GM12891 (cell line): ENCODE results near the gene SYNE1.

Experiments used
- POLR2A ChIP-seq: IDR thresholded peaks from 2 replicates; pipeline ENCODE4 v1.6.1; 2011; ENCODE audit warnings: low read depth, low read length, control low read depth
- POLR2AphosphoS5 ChIP-seq: IDR thresholded peaks from 2 replicates; pipeline ENCODE4 v1.6.1; 2011; ENCODE audit warnings: low read depth, low read length, control low read depth

DNA sequence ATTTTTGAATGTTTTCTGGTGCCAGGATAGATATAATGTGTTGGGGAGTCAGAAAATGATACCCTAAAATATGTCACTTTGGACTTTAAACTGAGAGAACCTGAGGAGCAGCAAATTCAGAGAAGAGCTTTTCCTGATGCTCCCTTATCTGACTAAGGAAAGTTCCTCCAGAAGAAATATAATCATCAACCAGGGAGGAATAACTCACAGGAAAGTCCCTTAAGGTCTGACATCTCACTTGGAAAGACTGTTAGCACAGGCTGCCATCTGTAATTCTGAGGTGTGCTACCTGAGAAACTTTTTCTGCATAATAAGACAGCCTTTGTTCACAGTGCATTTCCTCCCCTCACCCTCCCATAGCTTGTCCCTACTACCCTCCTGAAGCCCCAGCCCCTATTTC, 218.6 kb downstream of the SYNE1 start:
- TF ChIP-seq POLR2A (no peak), POLR2AphosphoS5 (no peak)
